GM23338 (cell line): Measurements from ENCODE around the gene DHRSX.
"Not testable (repeated sequence)": the region's sequence is repeated elsewhere in the genome, so short reads cannot be mapped to it uniquely, and the experiment has no call there.

Experiments
- CREB1 ChIP-seq: fragments of 250-450 bp; sonication (Bioruptor Pico); IDR thresholded peaks from 2 replicates; pipeline ENCODE4 v1.5.0; 2020; ENCODE audit warnings: low read depth, mild to moderate bottlenecking, moderate library complexity
- CTCF ChIP-seq, 2 experiments: fragments of 200-600 bp in 1 of 2; sonication (generic) in 1 of 2; conservative IDR thresholded peaks; 2 replicates each; pipeline versions ENCODE4 v1.5.1 to v1.6.1; 2016 to 2017; ENCODE audit warnings: antibody characterized with exemption in 2 of 2, low read depth in 2 of 2, mild to moderate bottlenecking in 2 of 2, moderate library complexity in 1 of 2
- EZH2 ChIP-seq: fragments of 200-600 bp; sonication (generic); IDR thresholded peaks from one replicate; pipeline ENCODE4 v1.8.0; 2017; ENCODE audit warnings: antibody characterized with exemption, mild to moderate bottlenecking, low read depth; ENCODE audit not compliant: unreplicated experiment
- JUNB ChIP-seq: IDR thresholded peaks from one replicate; pipeline ENCODE4 v1.6.1; 2016; ENCODE audit warnings: antibody characterized with exemption; ENCODE audit not compliant: unreplicated experiment
- NANOG ChIP-seq: IDR thresholded peaks from 2 replicates; pipeline ENCODE4 v1.6.1; 2016; ENCODE audit warnings: antibody characterized with exemption, borderline replicate concordance
- POLR2AphosphoS5 ChIP-seq: IDR thresholded peaks from 2 replicates; pipeline ENCODE4 v1.6.1; 2016; ENCODE audit warnings: antibody characterized with exemption, low read depth
- ZNF114 ChIP-seq: fragments of 250-450 bp; sonication (Bioruptor Pico); IDR thresholded peaks from 2 replicates; pipeline ENCODE4 v1.5.0; 2020; ENCODE audit warnings: mild to moderate bottlenecking, moderate library complexity

- not testable (repeated sequence) for TF ChIP-seq EZH2; CTCF (conservative IDR thresholded peaks at IDR 0.05; ENCODE audit: low read depth in 2 of 2); POLR2AphosphoS5; ZNF114 (CRISPR knock-in tag); NANOG; JUNB; CREB1 (CRISPR knock-in tag)
These were observed 150.7 kb downstream of the DHRSX start for GRCh38 chrX:2350036-2350435.
